ENCODE data around the gene HELQ. TPM values are rescaled to one million over a fixed set of nuclear protein-coding genes. Genes with fewer than 3 reads are reported as not detected.

The HELQ gene
- polyA plus RNA-seq: 10.0 and 10.5 TPM in 2 replicates

GRCh38 chr4:83455281-83456183 lies at the start of gene HELQ, which contains the start of gene MRPS18C:
TSS of gene HELQ (minus strand) at chr4:83455823. CDS start at chr4:83455693, 130 bp downstream.
TSS of gene MRPS18C (plus strand) at chr4:83456058. CDS start at chr4:83456078, 20 bp downstream.

GRCh38 chr4:83484500-83485461 lies 29.2 kb upstream of the HELQ start, which contains the start of gene ABRAXAS1:
TSS of gene ABRAXAS1 (minus strand) at chr4:83485100. CDS start at chr4:83485072, 28 bp downstream.

Other genes with a start within 250 kb of the HELQ start
- gene COQ2, start 171.0 kb downstream of the HELQ start, polyA plus RNA-seq: 13.2 and 22.9 TPM in 2 replicates
- 12.2 and 22.2 TPM in 2 replicates for gene HPSE, start 121.0 kb downstream of the HELQ start, polyA plus RNA-seq
- gene MRPS18C, start 235 bp upstream of the HELQ start, polyA plus RNA-seq: 405 and 429 TPM in 2 replicates
- gene ABRAXAS1, start 29.3 kb upstream of the HELQ start, polyA plus RNA-seq: 0.71 and 4.9 TPM in 2 replicates
- gene GPAT3, start 80.3 kb upstream of the HELQ start, polyA plus RNA-seq: 9.3 and 15.3 TPM in 2 replicates